ENCODE data around the gene CMSS1.
A peak's percentile ranks its signal among the peaks of the same experiment; 100 is the strongest.

The CMSS1 gene

DNA sequence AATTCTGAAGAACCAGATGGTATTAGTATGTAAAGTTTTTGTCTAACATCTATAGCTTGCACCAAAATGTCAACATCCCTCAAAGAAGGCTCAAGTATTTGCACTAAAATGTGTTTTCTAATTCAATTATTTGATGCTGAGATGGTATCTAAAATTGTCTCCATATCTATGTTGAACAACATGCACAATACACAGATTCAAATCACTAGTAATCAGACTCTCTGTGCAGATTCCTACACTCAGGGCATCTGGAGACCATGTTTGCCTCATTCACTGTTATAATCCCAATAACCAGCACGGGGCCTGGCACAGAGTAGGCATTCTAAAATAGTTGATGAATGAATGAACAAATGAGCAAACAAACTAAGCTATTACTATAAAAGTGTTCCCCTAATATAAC is 294.1 kb downstream of the CMSS1 start:
- intact Hi-C loops (cut with DNase I): no loop called here
- no peak for DNase-seq

DNA sequence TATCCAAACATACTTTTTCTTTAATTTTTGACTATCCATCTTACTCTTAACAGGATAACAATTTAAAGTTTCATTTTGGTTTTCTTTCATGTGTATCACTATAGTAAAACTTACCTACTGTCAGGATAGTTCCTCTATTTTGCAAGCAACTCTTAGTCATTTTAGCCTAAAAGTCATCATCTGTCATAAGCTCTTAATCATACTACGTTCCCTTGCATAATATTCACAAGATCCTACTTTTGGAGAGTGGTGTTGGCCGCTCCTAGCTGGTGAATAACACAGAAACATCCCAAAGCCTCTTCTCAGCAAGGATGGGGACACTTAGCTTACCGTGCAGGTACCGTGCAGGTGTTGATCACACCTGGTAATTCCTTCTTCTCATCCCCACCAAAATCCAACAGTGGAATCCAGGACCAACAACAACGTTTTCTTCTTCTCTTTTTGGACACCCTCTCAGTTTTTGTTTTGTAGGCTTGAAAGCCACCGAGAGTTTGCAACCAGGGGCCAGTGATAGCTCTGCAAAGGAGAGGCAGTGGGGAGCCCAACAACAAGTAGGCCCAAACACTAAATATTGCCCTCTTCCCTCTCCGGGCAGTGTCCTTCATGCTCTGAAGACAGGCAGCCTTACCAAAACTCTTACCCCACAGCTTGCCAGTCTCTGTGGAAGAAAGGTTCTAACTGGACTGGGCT is 296.2 kb downstream of the CMSS1 start:
- DNase-seq: no peak
- intact Hi-C loops (cut with DNase I): no loop called here

DNA sequence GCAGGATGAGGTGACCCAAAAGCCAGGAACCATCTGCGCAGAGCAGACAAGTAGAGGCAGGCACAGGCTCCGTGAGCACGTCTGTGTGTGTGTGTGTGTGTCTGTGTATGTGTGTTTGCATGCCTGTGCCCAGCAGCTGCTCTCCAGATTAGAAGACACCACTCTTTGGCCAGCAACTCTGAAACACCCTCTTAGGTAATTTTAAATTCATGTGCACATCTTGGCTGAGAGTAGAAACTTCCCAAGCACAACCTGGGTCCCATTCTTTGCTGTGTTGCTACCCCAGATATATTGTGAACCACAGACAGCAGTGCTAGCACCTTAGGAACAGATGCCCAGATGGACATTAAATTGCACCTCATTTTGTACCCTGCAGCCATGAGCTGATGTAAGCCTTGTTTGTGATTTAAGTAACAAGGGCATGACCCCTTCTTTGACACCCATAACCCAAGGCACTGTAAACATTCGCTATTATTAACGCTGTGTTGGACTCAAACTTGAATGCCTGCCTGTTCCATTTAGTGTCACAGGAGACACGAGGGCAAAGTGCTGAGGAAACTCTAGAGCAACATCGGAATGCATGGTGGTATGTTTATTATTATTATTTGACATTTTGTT is 296.9 kb downstream of the CMSS1 start, which contains the start of gene FILIP1L:
Gene FILIP1L, minus strand, starts transcription at position 89 of the 618 bp plus-strand sequence.
- no peak for DNase-seq
- intact Hi-C loops (cut with DNase I): no loop called here

DNA sequence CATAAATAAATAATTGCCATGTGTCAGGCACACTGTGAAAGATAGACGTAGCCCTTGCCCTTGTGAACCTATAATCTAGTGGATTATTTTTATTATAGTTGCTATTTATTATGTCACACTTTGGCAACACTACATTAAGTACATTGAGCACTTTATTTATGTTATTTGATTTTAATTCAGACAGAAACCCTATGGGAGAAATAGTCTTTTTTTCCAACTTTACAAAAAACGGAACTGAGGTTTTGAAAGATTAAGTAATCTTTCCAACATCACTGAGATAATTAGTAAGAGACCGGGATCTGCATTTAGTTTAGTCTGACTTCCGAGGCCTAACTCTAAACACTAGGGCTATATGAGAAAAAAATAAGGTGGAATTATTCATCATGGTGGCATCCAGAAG is 299.4 kb downstream of the CMSS1 start:
- no peak for DNase-seq
- intact Hi-C loops (cut with DNase I): no loop called here

DNA sequence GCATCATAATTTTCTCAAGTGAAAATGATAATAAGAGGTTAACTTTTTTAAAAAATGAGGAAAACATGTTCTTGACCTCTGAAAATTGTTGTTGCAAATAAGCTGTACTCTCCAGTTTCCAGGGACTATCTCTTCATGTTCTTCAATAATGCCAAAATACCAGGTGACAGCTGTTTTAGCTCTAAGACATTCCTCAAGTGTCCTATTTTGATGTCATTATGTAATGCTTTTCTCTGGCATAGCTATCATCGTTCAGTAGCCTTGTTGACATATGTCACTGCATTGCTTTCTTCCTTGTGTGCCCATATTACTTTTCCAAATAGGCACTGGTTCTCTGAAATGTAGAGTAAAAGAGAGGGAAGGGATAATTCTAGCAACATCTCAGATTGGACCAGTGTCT is 302.4 kb downstream of the CMSS1 start:
- intact Hi-C loops (cut with DNase I): no loop called here

DNA sequence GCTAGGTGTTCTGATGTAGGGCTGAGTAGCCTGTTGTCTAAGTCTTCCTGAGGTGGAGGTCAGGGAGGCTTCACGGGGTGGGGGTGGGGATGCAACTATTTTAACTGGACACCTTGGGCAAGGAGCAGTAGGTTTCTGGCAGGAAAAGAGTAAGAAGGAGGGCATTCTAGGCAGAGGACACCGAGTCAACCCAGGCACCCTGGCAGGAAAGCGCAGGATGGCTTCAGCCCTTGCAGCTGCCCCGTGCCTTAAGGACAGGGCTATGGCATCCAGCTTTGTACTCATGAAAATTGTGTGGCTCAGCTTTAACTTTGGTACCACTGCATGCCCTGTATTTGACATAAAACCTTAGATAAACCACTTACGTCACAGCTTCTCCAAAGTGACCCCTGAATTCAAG is 303.0 kb downstream of the CMSS1 start:
- intact Hi-C loops (cut with DNase I): no loop called here
- no peak for DNase-seq

More for the DNA sequence above, 302.4 kb downstream of the CMSS1 start:
- no peak for DNase-seq

DNA sequence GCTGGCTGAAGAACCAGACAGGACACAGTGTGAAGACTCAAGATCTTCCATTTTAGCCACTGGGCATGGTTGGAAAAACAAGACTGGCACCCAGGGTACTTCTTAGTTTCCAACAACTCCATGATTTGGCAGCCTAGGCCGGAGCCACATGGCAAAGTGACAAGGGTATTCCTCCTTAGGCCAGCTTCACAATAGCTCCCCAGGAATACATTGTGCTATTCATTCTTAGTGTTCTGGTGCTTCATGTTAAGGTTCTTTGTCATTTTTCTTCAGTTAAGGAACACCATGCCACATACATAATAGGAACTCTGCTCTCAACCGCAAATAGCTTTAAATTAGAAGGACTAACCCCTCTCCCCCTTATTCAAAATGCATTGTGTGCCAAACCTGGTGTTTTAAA is 304.7 kb downstream of the CMSS1 start:
- intact Hi-C loops (cut with DNase I): no loop called here

DNA sequence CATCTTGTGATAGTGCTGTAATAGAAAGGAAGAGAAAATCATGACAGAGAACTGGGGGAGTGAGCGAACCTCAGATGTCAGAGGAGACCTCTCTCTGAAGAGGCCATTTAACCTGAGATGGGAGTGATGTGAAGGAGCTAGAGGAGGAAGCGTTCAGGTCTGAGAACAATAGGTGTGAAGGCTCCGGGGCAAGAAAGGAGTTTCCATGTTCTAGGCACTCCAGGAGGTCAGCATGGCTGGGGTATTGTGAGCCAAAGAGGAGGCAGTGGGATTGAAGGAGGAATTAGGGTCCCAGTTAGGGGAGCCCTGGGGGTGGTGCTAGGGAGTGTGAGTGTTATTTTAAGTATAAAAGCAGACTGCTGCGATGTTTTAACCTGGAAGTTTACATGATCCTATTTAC is 305.4 kb downstream of the CMSS1 start:
- DNase-seq: no peak
- intact Hi-C loops (cut with DNase I): no loop called here

More for the DNA sequence above, 304.7 kb downstream of the CMSS1 start:
- DNase-seq: no peak

DNA sequence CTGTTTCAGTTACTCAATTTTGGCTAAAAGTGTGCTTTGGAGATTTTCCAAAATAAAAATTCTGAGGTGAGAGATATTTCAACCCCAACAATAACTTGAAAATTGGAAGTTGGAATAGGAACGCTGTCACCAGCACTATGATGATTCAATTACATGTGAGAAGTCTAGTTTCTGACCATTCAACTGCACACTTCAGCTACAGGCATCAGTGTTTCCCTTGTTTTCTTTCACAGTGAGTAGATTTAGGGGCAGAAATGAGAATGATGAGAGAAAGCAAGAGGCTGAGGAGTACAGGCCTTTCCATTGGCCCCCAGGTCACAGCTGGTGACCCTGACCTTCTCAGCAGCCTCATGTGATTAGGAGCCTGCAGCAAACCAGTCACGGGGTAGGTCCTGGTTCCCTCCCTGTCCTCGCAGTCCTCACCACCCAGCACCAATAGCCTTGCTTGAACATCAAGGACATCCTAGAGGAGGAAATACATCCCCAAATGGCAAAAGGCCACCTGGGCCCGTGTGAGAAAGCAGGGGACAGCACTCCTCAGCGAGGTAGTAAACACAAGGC is 306.6 kb downstream of the CMSS1 start:
- intact Hi-C loops (cut with DNase I): no loop called here
- peak in 1 of 10 donors; percentile 63 for DNase-seq

DNA sequence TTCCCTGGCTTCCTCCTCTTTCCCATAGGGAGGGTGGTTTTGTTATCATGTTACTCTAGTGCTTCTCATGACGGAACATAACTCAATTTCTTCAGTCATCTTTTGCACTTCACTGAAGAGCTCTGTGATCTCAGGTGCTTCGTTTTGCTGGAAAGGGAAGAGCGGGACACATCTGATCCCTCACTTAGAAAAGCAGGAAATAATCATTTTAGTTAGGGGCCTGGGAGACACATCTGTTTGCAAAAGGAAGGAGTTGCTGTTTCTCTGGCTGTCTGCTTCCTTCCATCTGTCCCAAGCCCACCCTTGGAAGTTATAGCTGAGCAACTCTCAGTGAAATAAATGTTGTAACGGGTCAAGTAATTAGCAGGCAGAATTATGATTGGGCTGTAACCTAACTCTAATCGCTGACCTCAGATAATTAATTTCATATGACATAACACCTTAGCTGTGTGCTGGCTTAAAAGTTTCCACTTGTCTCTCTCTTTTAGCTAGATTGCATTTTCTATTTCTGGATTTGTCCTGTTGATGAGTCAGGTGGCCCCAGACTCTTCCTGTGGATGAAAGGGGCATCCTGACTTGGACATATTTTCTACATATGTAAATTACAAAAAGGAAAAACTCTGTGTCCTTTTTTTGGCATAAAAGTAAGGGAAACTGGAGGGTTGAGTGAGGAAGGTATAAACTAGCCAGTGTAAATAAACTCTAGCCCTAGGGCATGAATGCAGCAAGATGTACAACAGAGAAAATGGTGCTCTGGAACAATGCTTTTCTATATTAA is 307.7 kb downstream of the CMSS1 start:
- no peak for DNase-seq
- intact Hi-C loops (cut with DNase I): no loop called here

DNA sequence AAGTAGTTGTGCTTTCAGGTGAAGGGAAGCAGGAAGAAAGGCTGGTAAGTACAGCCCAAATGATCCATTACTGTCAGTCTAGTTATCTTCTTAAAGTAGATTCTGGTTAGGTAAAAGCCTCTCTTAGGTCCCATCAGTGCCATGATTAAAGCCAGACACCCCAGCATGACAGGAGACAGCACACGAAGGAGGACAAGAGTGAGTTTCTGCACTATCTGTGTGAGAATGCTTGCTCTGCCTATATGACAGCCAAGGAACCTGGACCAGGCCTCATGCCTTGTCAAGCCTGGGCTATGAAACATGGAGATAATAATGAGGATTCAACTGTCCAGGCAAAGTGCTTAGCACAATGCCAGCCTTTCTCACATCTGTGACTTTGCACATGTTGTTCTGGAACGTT is 310.1 kb downstream of the CMSS1 start:
- intact Hi-C loops (cut with DNase I): no loop called here
- no peak for DNase-seq

DNA sequence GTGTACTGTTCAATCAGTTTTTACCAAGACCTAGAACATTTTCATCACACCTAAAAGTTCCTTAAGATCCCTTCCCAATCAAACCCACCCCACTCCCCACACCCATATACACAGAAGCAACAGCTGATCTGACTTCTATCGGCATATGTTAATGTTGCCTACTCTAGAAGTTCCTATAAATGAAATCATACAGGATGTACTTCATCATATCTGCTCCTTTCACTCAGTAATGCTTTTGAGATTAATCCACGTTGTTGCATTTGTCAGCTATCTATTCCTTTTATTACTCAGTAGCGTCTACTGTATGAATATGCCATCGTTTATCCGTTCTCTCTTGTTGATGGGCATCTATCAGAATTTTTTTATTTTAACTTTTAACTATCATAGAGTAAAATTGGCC is 310.9 kb downstream of the CMSS1 start:
- intact Hi-C loops (cut with DNase I): no loop called here
- no peak for DNase-seq

DNA sequence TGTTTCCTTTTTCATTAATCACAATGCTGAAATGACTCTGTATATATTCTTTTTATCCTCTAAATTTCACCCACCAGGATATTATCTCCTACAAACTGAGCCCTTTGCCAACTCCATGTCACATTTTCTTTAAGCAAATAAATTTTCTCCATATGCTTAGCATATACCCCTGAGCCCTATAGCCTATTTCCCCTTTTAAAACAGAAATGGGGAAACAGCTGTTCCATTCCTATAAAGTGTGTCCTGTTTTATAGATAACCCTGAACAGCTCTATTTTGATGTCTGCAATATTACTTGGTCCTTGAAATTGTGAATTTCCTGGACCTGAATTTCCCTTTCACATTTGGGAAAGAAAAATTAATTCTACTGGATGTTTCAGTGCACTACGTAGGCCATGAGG is 312.3 kb downstream of the CMSS1 start:
- intact Hi-C loops (cut with DNase I): no loop called here
- DNase-seq: no peak

DNA sequence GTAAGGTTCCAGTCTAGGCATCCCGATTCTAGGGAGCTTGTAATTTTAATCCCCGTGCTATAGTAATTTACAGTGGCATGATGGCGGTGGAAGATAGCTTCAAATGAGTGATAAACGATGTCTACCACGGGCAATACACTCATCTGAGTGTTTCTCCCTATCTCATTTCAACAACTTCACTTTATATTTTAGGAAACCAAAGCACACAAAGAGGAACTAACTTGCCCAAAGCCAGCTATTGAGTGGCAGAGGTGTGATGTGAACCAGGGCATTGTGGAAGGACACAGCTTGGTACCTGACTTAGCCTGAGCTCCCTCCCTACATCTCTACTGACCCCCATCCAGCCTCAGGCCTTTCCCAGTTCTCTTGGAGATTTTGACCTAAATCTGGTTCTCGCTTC is 313.6 kb downstream of the CMSS1 start:
- intact Hi-C loops (cut with DNase I): no loop called here
- DNase-seq: no peak

DNA sequence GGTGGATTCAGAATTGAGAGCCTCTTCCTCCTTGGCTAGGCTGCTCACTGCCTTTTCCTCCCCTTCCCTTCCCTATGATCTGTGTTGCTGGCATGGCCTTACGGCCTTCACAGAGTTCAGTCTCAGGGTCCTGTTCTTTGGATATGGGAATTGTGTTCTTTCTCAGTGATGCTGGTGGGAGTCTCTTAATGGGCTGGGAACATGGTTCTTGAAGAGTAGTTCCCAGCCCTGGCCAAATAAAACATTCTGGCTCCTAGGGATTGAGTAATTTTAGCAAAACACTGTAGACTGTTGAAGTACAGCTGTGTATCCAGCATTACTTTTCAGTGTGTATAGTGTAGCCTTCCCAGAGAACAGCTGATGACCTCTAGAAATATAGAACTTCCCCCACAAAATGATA is 319.3 kb downstream of the CMSS1 start:
- intact Hi-C loops (cut with DNase I): no loop called here
- no peak for DNase-seq

DNA sequence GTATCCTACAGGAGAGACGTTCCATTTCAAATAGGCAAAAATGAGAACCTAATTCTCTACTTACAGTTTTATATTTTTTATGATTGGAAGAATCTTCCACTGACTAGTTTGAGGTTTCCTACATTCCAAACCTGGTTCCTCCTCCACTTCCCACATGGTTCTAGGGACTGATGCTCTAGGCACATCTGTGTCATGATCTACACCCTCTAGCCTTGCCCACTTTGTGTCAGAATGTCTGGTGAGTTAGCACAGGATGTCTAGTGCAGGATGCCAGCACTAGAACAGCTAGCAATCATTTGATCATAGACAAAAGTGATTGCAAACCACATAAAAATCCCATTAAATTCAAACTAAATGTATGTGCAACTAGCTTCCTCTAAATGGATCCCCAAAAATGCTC is 323.3 kb downstream of the CMSS1 start:
- intact Hi-C loops (cut with DNase I): no loop called here

DNA sequence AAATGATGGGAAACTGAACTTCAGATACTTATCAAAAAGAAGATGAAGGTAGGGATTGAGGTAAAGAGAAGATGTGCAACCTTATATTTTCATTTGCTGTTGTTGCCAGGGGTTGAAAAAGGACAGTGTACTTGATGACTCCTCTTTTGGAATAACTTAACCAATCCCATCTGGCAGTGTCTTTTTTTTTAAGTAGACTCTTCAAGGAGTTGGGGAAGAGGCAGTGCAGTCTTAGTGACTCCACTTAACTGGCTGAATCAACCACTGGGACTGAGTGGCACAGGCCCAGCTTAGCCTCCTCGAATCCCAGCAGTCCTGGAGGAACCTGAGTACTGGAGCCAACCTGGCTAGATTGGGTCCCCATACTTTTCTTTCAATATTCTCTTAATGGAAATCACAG is 323.9 kb downstream of the CMSS1 start:
- DNase-seq: no peak
- intact Hi-C loops (cut with DNase I): no loop called here

More for the DNA sequence above, 323.3 kb downstream of the CMSS1 start:
- no peak for DNase-seq

DNA sequence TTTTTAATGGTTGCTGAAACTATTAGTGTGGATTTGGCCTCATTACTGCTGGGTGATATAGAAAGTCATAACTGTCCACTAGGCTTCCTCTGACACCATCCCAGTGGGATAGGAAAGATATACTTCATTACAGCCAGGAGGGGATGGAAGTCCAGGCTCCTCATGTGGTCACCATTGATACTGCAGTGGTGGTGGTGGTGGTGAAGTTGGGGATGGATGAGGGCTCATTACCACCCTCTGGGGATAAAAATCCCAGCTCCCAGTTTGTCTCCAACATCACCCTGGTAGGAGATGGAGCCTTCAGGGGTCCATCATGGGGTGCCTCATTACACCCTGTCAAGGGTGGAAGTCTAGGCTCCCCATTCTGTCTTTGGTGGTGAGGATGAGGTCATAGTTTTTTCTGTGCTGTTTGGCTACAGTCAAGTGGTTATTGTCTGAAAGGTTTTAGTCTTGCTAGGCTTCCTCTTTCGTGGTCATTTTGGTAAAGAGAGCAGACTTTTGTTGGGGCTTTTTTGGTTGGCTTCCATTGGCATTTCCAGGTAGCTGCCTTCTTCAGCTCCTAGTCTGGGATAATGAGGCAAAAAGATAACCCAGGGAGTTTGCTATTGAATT is 326.7 kb downstream of the CMSS1 start:
- intact Hi-C loops (cut with DNase I): no loop called here
- no peak for DNase-seq

DNA sequence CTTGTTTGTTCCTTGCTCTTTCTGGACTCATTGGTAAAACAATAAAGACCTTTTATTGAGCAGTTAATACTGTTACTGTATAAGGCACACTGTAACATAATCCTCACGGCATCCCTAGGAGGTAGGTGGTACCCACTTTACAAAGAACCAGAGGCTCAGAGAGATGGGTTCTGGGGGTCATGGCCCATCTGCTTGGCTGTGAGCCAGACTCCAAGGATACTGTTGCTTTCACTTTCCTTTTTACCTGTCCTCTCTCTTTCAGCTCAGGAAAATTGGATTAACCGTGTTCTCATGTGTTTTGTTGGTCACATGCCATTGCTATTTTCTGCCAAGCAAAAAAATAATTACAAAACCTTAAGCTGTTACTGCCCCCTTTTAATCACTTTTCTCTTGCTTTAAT is 331.5 kb downstream of the CMSS1 start:
- intact Hi-C loops (cut with DNase I): no loop called here
- no peak for DNase-seq

DNA sequence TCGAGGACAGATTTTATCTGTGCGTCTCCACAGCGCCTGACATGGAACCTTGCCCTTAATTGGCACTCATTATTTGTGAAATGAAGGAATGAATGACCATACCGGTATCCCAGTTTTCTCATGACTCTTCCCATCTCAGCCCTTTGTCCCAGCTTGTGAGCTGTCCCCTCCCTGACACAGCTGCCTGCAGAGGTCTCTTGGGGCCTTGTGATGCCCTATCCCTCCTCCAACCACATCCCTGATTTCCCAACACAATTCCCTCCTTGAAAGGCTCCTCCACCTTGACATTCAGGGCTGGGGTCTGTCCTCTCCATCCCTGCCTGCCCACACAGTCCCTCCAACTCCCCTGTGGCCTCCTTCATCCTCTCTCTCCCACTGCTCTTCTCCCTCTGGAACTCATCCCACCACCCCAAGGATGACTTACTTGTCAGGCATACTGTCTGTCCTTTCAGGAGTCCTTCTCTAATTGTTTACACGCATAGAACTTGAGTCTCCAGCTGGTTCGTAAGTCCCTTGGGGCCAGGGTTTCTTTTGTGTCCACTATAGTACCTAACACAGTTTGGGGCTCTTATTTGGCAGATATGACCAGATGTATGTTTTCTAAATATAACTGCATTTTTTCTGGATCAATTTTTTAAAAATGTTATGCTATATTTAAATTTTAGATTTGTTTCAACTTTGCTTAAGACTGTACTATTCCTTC is 332.2 kb downstream of the CMSS1 start:
- no peak for DNase-seq
- intact Hi-C loops (cut with DNase I): no loop called here

All from posterior cingulate gyrus (tissue), 11 donors.